NCI-H2196 (cell line): ENCODE measurements around the gene C7orf33.

Experiments
- DNase-seq: peaks from one replicate; lab custom pipeline; 2025; ENCODE audit not compliant: unreplicated experiment; lab: John Stamatoyannopoulos, UW

C7orf33 gene

GRCh38 chr7:148624735-148625134 lies 34.2 kb downstream of the C7orf33 start:
- DNase-seq = no peak

GRCh38 chr7:148625342-148625741 lies 34.8 kb downstream of the C7orf33 start:
- DNase-seq = no peak

- DNase-seq = no peak
Measured at GRCh38 chr7:148626828-148627227, 36.3 kb downstream of the C7orf33 start.

GRCh38 chr7:148628011-148628410 lies 37.4 kb downstream of the C7orf33 start:
- no peak for DNase-seq

GRCh38 chr7:148630078-148630477 lies 39.5 kb downstream of the C7orf33 start:
- DNase-seq = no peak

- DNase-seq = no peak
Measured at GRCh38 chr7:148633761-148634160, 43.2 kb downstream of the C7orf33 start.

GRCh38 chr7:148637094-148637493 lies 46.5 kb downstream of the C7orf33 start:
- no peak for DNase-seq

- DNase-seq = no peak
Measured at GRCh38 chr7:148645898-148646297, 55.3 kb downstream of the C7orf33 start.

- DNase-seq = no peak
Measured at GRCh38 chr7:148650232-148650858, 59.8 kb downstream of the C7orf33 start.

GRCh38 chr7:148652773-148653172 lies 62.2 kb downstream of the C7orf33 start:
- DNase-seq = no peak

- DNase-seq = no peak
Measured at GRCh38 chr7:148657929-148658328, 67.4 kb downstream of the C7orf33 start.

- DNase-seq = no peak
Measured at GRCh38 chr7:148661471-148661870, 70.9 kb downstream of the C7orf33 start.

GRCh38 chr7:148662646-148663045 lies 72.1 kb downstream of the C7orf33 start:
- DNase-seq = no peak

- no peak for DNase-seq
Measured at GRCh38 chr7:148664324-148664723, 73.8 kb downstream of the C7orf33 start.

- no peak for DNase-seq
Measured at GRCh38 chr7:148665221-148665620, 74.7 kb downstream of the C7orf33 start.
